MM.1S (cell line): ENCODE results near the gene ARHGEF19.

Experiments used
- DNase-seq: peaks from one replicate; pipeline ENCODE4 v3.0.0-alpha.2; 2015
- H2AFZ ChIP-seq: fragments of 300-600 bp; sonication (generic); 2 replicates; pipeline ENCODE4 v1.6.0; 2016; ENCODE audit warnings: antibody characterized with exemption, low read length
- H3F3A ChIP-seq: fragments of 300-600 bp; sonication (generic); 2 replicates; pipeline ENCODE4 v1.6.1; 2016; ENCODE audit warnings: mild to moderate bottlenecking, antibody characterized with exemption, low read length, moderate library complexity, mixed read lengths; ENCODE audit not compliant: insufficient read depth
- H3K27ac ChIP-seq: fragments of 300-600 bp; sonication (generic); 2 replicates; pipeline ENCODE4 v1.5.1; 2016; ENCODE audit warnings: mild to moderate bottlenecking, low read length
- H3K27me3 ChIP-seq: fragments of 300-600 bp; sonication (generic); replicated peaks from 2 replicates; pipeline ENCODE4 v1.6.0; 2016; ENCODE audit warnings: low read length; ENCODE audit not compliant: insufficient read depth
- H3K36me3 ChIP-seq: fragments of 300-600 bp; sonication (generic); replicated peaks from 2 replicates; pipeline ENCODE4 v1.6.1; 2016; ENCODE audit warnings: mild to moderate bottlenecking, low read length, mixed read lengths; ENCODE audit not compliant: insufficient read depth
- H3K4me1 ChIP-seq: fragments of 300-600 bp; sonication (generic); 2 replicates; pipeline ENCODE4 v1.6.1; 2016; ENCODE audit warnings: low read length, mixed read lengths
- H3K4me2 ChIP-seq: fragments of 300-600 bp; sonication (generic); 2 replicates; pipeline ENCODE4 v1.6.0; 2016; ENCODE audit warnings: low read depth, low read length
- H3K4me3 ChIP-seq: fragments of 300-600 bp; sonication (generic); 2 replicates; pipeline ENCODE4 v1.5.1; 2016; ENCODE audit warnings: low read length, mixed read lengths
- H3K79me2 ChIP-seq: fragments of 300-600 bp; sonication (generic); 2 replicates; pipeline ENCODE4 v1.6.1; 2016; ENCODE audit warnings: mixed run types, low read length, mixed read lengths
- H3K9ac ChIP-seq: fragments of 300-600 bp; sonication (generic); 2 replicates; pipeline ENCODE4 v1.6.1; 2016; ENCODE audit warnings: low read length, mixed read lengths
- H3K9me2 ChIP-seq: fragments of 300-600 bp; sonication (generic); replicated peaks from 2 replicates; pipeline ENCODE4 v1.6.1; 2016; ENCODE audit warnings: mild to moderate bottlenecking, low read length, mixed read lengths; ENCODE audit not compliant: insufficient read depth
- H3K9me3 ChIP-seq: fragments of 300-600 bp; sonication (generic); replicated peaks from 2 replicates; pipeline ENCODE4 v1.6.1; 2016; ENCODE audit warnings: mild to moderate bottlenecking, low read length, mixed read lengths; ENCODE audit not compliant: insufficient read depth
- H4K20me1 ChIP-seq: fragments of 300-600 bp; sonication (generic); 2 replicates; pipeline ENCODE4 v1.6.1; 2016; ENCODE audit warnings: mild to moderate bottlenecking, low read length, moderate library complexity, mixed read lengths; ENCODE audit not compliant: insufficient read depth
- EZH2 ChIP-seq: fragments of 300-600 bp; sonication (generic); optimal IDR thresholded peaks from 2 replicates; pipeline ENCODE3; 2017; ENCODE audit warnings: low read depth, mild to moderate bottlenecking, antibody characterized with exemption, low read length, mixed read lengths
- EZH2phosphoT487 ChIP-seq: fragments of 300-600 bp; sonication (generic); IDR thresholded peaks from 2 replicates; pipeline ENCODE4 v1.6.1; 2018; ENCODE audit warnings: antibody characterized with exemption, low read length
- TF ChIP-seq, protein P1 (sequence below): fragments of 300-600 bp; sonication (generic); IDR thresholded peaks from 2 replicates; pipeline ENCODE4 v1.5.1; 2016; ENCODE audit warnings: antibody characterized with exemption, low read length, mixed read lengths

Gene ARHGEF19

DNA sequence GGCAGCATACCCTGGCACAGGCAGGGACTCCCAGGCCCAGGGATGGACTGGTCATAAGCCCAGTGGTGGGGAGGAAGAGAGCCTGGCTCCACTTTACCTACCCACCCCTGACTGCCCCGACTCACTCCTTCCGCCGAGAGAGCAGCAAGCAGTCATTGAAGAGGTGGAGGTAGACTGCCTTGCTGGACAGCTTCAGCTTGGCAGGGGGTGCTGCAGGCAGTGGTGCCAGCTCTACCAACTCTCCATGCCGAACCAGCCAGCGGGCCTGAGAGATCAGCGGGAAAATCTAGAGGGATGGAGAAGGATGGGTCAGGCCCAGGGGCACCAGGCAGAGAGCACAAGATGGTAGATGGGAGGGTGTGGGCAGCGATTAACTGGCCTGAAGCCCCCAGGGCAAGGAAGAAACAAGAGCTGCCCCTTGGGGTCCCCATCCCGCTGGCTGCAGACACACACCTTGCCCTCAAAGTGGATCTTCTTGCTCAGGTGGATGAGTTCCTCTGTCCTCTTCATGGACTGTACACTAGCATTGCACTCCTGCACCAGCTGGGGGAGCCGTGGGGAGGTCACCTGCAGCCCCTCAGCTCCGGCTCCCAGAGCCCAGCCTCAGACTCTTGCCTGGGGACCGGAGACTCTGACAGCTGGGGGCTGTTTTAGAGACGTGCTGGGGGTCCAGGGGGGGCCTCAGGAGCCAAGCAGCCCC is 7.7 kb downstream of the ARHGEF19 start:
- Histone ChIP-seq H3K9me2 (no peaks in the 10 kb centered on the region), H3K9me3 (no peaks in the 10 kb centered on the region), H3K9ac (no peak overlapping the region), H3K27ac (no peak overlapping the region), H3K4me2 (no peak overlapping the region), H3K27me3 (no peaks in the 10 kb centered on the region), H3F3A (peaks cover 4% of the 10 kb centered on the region; the same call in 1 of the 2 replicates), H3K4me3 (no peak overlapping the region), H4K20me1 (no peaks in the 10 kb centered on the region), H2AFZ (no peak overlapping the region), H3K79me2 (no peaks in the 10 kb centered on the region), H3K36me3 (no peaks in the 10 kb centered on the region), H3K4me1 (no peaks in the 10 kb centered on the region; the same call in 1 of the 2 replicates)
- TF ChIP-seq, protein P1, sequence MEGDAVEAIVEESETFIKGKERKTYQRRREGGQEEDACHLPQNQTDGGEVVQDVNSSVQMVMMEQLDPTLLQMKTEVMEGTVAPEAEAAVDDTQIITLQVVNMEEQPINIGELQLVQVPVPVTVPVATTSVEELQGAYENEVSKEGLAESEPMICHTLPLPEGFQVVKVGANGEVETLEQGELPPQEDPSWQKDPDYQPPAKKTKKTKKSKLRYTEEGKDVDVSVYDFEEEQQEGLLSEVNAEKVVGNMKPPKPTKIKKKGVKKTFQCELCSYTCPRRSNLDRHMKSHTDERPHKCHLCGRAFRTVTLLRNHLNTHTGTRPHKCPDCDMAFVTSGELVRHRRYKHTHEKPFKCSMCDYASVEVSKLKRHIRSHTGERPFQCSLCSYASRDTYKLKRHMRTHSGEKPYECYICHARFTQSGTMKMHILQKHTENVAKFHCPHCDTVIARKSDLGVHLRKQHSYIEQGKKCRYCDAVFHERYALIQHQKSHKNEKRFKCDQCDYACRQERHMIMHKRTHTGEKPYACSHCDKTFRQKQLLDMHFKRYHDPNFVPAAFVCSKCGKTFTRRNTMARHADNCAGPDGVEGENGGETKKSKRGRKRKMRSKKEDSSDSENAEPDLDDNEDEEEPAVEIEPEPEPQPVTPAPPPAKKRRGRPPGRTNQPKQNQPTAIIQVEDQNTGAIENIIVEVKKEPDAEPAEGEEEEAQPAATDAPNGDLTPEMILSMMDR: peak; percentile 43
- no peak for TF ChIP-seq EZH2
- DNase-seq: no peak

DNA sequence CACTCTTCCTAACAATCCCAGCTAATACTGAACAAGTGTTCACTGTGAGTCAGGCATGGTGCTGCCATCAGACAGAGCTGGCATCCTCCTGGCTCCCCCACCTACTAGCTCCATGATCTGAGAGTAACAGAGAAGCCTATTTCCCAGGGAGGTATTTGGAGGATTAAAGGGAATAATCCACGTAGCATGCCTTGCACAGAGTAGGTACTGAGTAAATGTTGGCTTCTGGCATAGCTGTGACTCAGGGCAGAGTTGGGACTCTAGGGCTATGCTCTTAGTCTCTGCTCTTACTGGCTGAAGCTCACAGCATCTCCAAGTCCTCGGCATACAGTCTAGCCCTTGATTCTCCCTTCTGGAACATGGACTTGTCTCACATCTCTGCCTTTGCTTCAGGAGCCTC is 8.2 kb downstream of the ARHGEF19 start:
- Histone ChIP-seq H3F3A (peaks cover 4% of the 10 kb centered on the region; the same call in 1 of the 2 replicates), H3K27me3 (no peaks in the 10 kb centered on the region), H3K36me3 (no peaks in the 10 kb centered on the region), H3K4me2 (no peak overlapping the region), H2AFZ (no peak overlapping the region), H3K4me3 (no peak overlapping the region), H4K20me1 (no peaks in the 10 kb centered on the region), H3K79me2 (no peaks in the 10 kb centered on the region), H3K9me2 (no peaks in the 10 kb centered on the region), H3K9ac (no peak overlapping the region), H3K4me1 (no peaks in the 10 kb centered on the region; the same call in 1 of the 2 replicates), H3K27ac (no peak overlapping the region), H3K9me3 (no peaks in the 10 kb centered on the region)
- TF ChIP-seq, protein P1: no peak
- TF ChIP-seq EZH2 (no peak), EZH2phosphoT487 (no peak)
- no peak for DNase-seq

DNA sequence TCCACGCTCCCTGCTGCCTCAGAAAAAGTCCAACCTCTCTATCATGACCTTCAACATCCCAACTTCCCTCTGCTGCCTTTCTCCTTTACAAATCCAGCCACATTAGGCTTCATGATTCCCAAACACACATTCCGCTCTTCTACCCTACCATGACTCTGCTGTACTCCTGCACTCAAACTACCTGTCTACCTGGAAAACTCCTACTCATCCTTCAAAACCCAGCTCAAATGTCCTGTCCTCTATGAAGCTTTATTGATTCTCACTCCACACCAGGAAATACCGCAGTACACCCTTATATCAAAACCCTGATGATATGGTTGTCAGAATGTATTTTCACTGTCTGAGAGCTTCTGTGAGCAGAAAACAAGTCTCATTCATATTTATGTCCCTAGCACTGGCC is 8.9 kb downstream of the ARHGEF19 start:
- Histone ChIP-seq H3K4me1 (no peaks in the 10 kb centered on the region; the same call in 1 of the 2 replicates), H3K9ac (no peak overlapping the region), H3F3A (peaks cover 4% of the 10 kb centered on the region; the same call in 1 of the 2 replicates), H3K4me2 (no peak overlapping the region), H2AFZ (no peak overlapping the region), H3K27ac (no peak overlapping the region), H3K4me3 (no peak overlapping the region), H4K20me1 (no peaks in the 10 kb centered on the region), H3K9me2 (no peaks in the 10 kb centered on the region), H3K36me3 (no peaks in the 10 kb centered on the region), H3K9me3 (no peaks in the 10 kb centered on the region), H3K79me2 (no peaks in the 10 kb centered on the region), H3K27me3 (no peaks in the 10 kb centered on the region)
- TF ChIP-seq EZH2phosphoT487: no peak
- TF ChIP-seq, protein P1: no peak
- no peak for TF ChIP-seq EZH2
- DNase-seq: no peak
